ENCODE results near the gene FGF14.

FGF14 gene

DNA sequence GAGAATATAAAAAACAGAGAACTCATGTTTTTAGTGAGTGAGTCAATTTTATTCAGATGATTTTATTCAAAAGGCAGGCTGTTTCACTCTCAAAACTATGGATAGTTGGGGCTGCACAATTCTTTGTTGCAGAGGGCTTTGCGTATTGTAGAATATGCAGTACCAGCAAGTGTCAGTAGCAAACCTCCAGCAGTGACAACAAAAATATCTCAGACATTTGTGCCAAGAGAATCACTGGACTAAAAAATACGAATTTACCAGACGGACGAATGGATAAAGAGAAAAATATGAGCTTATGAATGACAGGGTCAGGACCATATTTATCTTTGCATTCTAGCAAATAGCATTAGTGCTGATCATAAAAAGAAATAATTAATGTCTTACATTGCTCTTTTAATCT lies 359.1 kb downstream of the FGF14 start:
- DNase-seq (ENCODE audit: insufficient read length) (no peak), FAIRE-seq (no peak)
- TF ChIP-seq POLR2A (IDR thresholded peaks at IDR 0.05; ENCODE audit: low read depth, low read length) (no peak), POLR2AphosphoS5 (IDR thresholded peaks at IDR 0.05; ENCODE audit: low read depth, low read length) (no peak), TAF1 (IDR thresholded peaks at IDR 0.05; ENCODE audit: borderline replicate concordance, low read depth, low read length) (no peak)

DNA sequence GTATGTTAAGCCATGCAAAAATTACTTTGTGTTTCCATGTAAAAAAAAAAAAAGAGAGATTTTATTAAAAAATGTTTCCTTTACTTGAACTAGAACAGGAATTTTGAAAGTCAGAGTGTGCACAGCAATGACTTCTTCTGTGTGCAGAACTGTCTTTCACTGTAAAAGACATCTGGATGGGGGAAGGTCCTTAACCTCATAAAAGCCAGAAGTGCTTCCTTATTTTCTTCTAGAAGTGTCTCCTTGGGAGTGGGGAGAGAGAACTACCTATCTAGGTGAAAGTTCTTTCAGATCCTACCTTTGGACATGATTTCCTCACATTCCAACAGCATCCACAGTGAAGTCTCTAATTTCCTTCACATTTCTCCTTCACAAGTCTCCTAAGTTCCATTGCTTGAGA lies 360.3 kb downstream of the FGF14 start:
- no peak for DNase-seq (ENCODE audit: insufficient read length)
- no peak for TF ChIP-seq POLR2A (IDR thresholded peaks at IDR 0.05; ENCODE audit: low read depth, low read length)
- TF ChIP-seq TAF1 (IDR thresholded peaks at IDR 0.05; ENCODE audit: borderline replicate concordance, low read depth, low read length): no peak
- no peak for TF ChIP-seq POLR2AphosphoS5 (IDR thresholded peaks at IDR 0.05; ENCODE audit: low read depth, low read length)
- FAIRE-seq: no peak

GRCh38 chr13:102040812-102041211 lies 361.0 kb downstream of the FGF14 start:
- FAIRE-seq: no peak
- DNase-seq (ENCODE audit: insufficient read length): no peak
- TF ChIP-seq POLR2A (IDR thresholded peaks at IDR 0.05; ENCODE audit: low read depth, low read length): no peak

DNA sequence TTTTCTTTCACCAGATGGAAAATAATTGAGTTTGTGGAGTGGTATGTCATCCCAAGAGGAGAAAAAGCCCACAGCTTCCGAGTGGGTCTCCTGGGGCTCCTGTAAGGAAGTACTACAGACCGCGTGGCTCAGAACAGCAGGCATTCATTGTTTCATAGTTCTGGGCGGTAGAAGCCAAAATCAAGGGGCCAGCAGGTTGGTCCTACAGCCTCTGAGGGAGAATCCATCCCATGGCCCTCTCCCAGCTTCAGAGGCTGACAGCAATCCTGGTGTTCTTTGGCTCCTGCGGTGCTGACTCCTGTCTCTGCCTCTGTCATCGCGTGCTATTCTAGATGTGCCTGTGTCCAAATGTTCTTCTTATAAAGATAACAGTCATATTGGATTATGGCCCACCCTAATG lies 362.6 kb downstream of the FGF14 start:
- FAIRE-seq (no peak), DNase-seq (ENCODE audit: insufficient read length) (no peak)
- no peak for TF ChIP-seq TAF1 (IDR thresholded peaks at IDR 0.05; ENCODE audit: borderline replicate concordance, low read depth, low read length)
- TF ChIP-seq POLR2A (IDR thresholded peaks at IDR 0.05; ENCODE audit: low read depth, low read length): no peak
- TF ChIP-seq POLR2AphosphoS5 (IDR thresholded peaks at IDR 0.05; ENCODE audit: low read depth, low read length): no peak

DNA sequence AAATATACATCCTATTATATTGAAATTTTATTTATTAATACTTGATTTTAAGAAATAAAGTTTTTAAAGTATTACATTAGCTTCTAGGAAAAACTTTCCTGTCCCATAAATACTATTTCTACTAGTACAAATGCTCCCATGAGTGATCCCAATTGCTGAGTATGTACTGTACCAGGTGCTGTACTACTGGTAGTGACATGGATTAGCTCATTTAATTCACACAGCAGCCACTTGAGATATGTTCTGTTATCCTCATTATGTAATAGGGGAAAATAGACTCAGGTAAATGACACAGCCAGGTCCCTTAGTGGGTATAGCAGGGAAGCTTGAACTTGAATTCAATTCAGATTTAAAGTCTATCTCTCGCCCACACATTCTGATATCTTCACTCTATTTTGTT lies 363.1 kb downstream of the FGF14 start:
- no peak for DNase-seq (ENCODE audit: insufficient read length)
- TF ChIP-seq TAF1 (IDR thresholded peaks at IDR 0.05; ENCODE audit: borderline replicate concordance, low read depth, low read length) (no peak), POLR2AphosphoS5 (IDR thresholded peaks at IDR 0.05; ENCODE audit: low read depth, low read length) (no peak), POLR2A (IDR thresholded peaks at IDR 0.05; ENCODE audit: low read depth, low read length) (no peak)
- no peak for FAIRE-seq

DNA sequence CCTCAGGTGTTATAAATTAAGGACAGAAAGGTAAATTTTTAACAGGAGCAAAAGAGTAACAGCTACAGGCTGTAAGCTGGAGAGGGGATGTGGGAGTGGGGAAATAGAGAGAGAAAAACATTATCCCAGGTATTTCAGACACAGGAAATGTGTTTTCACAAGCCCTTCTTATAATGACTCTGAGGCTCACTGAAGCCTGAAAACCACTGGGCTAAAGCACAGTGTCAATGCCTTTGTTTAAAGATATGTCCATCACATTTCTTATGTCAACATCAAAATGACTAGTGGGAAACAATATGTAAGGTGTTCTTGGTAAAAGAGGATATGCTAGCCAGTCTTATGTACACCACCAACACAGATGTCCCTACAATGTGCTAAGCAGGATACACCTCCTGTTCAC lies 365.9 kb downstream of the FGF14 start:
- FAIRE-seq: no peak
- DNase-seq (ENCODE audit: insufficient read length): no peak
- TF ChIP-seq TAF1 (IDR thresholded peaks at IDR 0.05; ENCODE audit: borderline replicate concordance, low read depth, low read length) (no peak), POLR2A (IDR thresholded peaks at IDR 0.05; ENCODE audit: low read depth, low read length) (no peak), POLR2AphosphoS5 (IDR thresholded peaks at IDR 0.05; ENCODE audit: low read depth, low read length) (no peak)

- DNase-seq (ENCODE audit: insufficient read length): no peak
- TF ChIP-seq POLR2A (IDR thresholded peaks at IDR 0.05; ENCODE audit: low read depth, low read length): no peak
- TF ChIP-seq POLR2AphosphoS5 (IDR thresholded peaks at IDR 0.05; ENCODE audit: low read depth, low read length): no peak
- no peak for TF ChIP-seq TAF1 (IDR thresholded peaks at IDR 0.05; ENCODE audit: borderline replicate concordance, low read depth, low read length)
- FAIRE-seq: no peak
These were observed 368.0 kb downstream of the FGF14 start for GRCh38 chr13:102033857-102034331.

DNA sequence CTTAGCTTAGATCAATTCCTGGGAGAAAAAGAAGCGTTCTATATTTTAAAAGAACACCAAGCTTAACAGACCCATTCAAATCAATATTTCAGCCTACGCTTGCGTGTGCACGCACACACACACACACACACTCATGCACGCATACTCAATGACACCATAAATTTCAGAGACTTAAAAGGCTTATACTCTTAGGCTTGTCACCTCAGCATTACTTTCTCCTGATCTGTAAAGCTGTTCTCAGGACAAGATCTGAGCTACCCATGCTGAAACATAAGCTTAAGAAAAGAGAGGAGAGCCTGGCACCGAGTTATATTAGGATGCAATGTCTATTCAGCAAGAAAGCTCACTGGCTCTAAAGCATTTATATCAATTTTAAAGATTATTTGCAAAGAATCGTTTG lies 368.5 kb downstream of the FGF14 start:
- no peak for FAIRE-seq
- no peak for TF ChIP-seq POLR2A (IDR thresholded peaks at IDR 0.05; ENCODE audit: low read depth, low read length)
- TF ChIP-seq TAF1 (IDR thresholded peaks at IDR 0.05; ENCODE audit: borderline replicate concordance, low read depth, low read length): no peak
- no peak for TF ChIP-seq POLR2AphosphoS5 (IDR thresholded peaks at IDR 0.05; ENCODE audit: low read depth, low read length)
- no peak for DNase-seq (ENCODE audit: insufficient read length)

DNA sequence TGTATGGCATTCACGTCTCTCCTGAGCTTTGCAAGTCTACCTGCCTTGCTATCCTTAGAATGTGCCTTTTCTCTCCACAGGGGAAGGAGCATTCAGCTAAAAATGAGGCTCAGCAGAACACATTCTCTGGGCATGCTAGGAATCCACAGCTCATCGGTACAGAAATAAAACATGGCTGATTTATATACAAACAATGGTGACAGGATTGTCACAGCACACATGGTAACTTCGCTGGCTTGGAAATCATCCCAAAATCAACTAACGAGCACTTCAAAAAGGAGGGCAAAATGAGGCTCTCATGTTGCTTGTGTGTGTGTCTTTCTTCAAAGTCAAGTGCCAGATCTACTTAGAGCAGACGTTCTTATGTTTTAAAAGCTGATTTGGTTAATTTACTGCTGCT lies 373.0 kb downstream of the FGF14 start:
- FAIRE-seq (no peak), DNase-seq (ENCODE audit: insufficient read length) (no peak)
- no peak for TF ChIP-seq POLR2A (IDR thresholded peaks at IDR 0.05; ENCODE audit: low read depth, low read length)
- TF ChIP-seq TAF1 (IDR thresholded peaks at IDR 0.05; ENCODE audit: borderline replicate concordance, low read depth, low read length): no peak
- TF ChIP-seq POLR2AphosphoS5 (IDR thresholded peaks at IDR 0.05; ENCODE audit: low read depth, low read length): no peak

DNA sequence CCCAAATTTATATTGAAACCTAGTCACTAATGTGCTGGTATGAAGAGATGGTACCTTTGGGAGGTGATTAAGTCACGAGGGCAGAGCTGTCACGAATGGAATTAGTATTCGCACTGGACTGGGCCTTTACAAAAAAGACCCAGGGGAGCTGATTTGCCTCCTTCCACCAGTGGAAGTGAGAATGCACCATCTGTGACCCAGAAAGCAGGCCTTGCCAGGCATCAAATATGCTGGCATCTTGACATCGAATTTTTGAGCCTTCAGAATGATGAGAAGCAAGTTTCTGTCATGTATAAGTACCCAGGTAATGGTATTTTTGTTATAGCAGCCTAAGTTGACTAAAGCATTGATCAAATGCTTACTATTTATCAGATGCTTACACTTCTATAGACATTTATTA lies 373.6 kb downstream of the FGF14 start:
- no peak for FAIRE-seq
- no peak for DNase-seq (ENCODE audit: insufficient read length)
- TF ChIP-seq POLR2A (IDR thresholded peaks at IDR 0.05; ENCODE audit: low read depth, low read length) (no peak), TAF1 (IDR thresholded peaks at IDR 0.05; ENCODE audit: borderline replicate concordance, low read depth, low read length) (no peak), POLR2AphosphoS5 (IDR thresholded peaks at IDR 0.05; ENCODE audit: low read depth, low read length) (no peak)

- DNase-seq (ENCODE audit: insufficient read length) (no peak), FAIRE-seq (no peak)
- TF ChIP-seq POLR2A (IDR thresholded peaks at IDR 0.05; ENCODE audit: low read depth, low read length) (no peak), POLR2AphosphoS5 (IDR thresholded peaks at IDR 0.05; ENCODE audit: low read depth, low read length) (no peak), TAF1 (IDR thresholded peaks at IDR 0.05; ENCODE audit: borderline replicate concordance, low read depth, low read length) (no peak)
These were observed 380.1 kb downstream of the FGF14 start for GRCh38 chr13:102021777-102022176.

GRCh38 chr13:102020611-102021216 lies 381.1 kb downstream of the FGF14 start:
- TF ChIP-seq POLR2AphosphoS5 (IDR thresholded peaks at IDR 0.05; ENCODE audit: low read depth, low read length): no peak
- TF ChIP-seq POLR2A (IDR thresholded peaks at IDR 0.05; ENCODE audit: low read depth, low read length): no peak
- no peak for TF ChIP-seq TAF1 (IDR thresholded peaks at IDR 0.05; ENCODE audit: borderline replicate concordance, low read depth, low read length)
- no peak for DNase-seq (ENCODE audit: insufficient read length)
- FAIRE-seq: no peak

DNA sequence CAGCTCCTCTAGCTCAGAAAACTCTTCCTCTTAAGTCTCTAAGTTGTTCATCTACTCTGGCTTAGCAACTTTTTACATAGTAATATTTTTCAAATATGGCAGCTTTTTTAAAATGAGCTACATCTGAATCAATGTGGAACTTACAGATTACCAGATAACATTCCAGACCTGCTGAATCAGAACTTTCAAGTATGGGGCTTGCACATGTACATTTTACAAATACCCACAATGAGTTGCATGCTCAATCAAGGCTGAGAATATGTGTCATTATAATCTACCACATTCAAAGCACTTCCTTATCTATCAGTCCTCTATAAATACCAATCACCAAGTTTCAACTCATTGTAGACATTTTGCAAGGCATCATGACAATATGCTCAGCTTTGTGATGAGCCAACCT lies 383.1 kb downstream of the FGF14 start:
- no peak for DNase-seq (ENCODE audit: insufficient read length)
- TF ChIP-seq POLR2AphosphoS5 (IDR thresholded peaks at IDR 0.05; ENCODE audit: low read depth, low read length) (no peak), TAF1 (IDR thresholded peaks at IDR 0.05; ENCODE audit: borderline replicate concordance, low read depth, low read length) (no peak), POLR2A (IDR thresholded peaks at IDR 0.05; ENCODE audit: low read depth, low read length) (no peak)
- no peak for FAIRE-seq
